Naive thymus-derived CD4-positive, alpha-beta T cell (primary cell): ENCODE results near the gene SENP8. TPM values are rescaled to one million over a fixed set of nuclear protein-coding genes. Genes with fewer than 3 reads are reported as not detected.

ENCODE experiments used
- ATAC-seq: fragments of 150-1000 bp; cut with Tn5 transposase; 2 replicates; pipeline ENCODE4 v1.10.0; 2021; ENCODE audit warnings: mild to moderate bottlenecking, moderate library complexity
- CTCF ChIA-PET: fragments of 350-600 bp; sonication (Branson Sonifier 250); formaldehyde crosslinking; loops from one replicate; lab custom pipeline; 2021; ENCODE audit warnings: antibody characterized with exemption; lab: Charles Lee
- POLR2A ChIA-PET: fragments of 350-600 bp; sonication (Branson Sonifier 250); formaldehyde crosslinking; loops from one replicate; lab custom pipeline; 2021; ENCODE audit warnings: antibody characterized with exemption, inconsistent platforms; lab: Charles Lee
- DNase-seq, 9 donors: peaks; one replicate each; pipeline versions ENCODE4 v3.0.0 to v3.0.0-alpha.2; 2020 to 2022; ENCODE audit warnings: mixed read lengths in 1 of 9
- H3K27ac ChIP-seq: one replicate; pipeline ENCODE4 v1.7.0; 2013; ENCODE audit warnings: mild to moderate bottlenecking, low read depth, low read length, moderate library complexity
- H3K27me3 ChIP-seq, 2 donors: one replicate each; pipeline ENCODE4 v1.7.0; 2013; ENCODE audit warnings: low read length in 2 of 2, mild to moderate bottlenecking in 2 of 2, moderate library complexity in 2 of 2; ENCODE audit not compliant: control insufficient read depth in 2 of 2, insufficient read depth in 2 of 2
- H3K36me3 ChIP-seq, 3 experiments: 1 replicate in 2 of 3; 2 replicates in 1 of 3; pipeline ENCODE4 v1.7.0; 2013; ENCODE audit warnings: low read length in 3 of 3, mild to moderate bottlenecking in 3 of 3, moderate library complexity in 1 of 3; ENCODE audit not compliant: insufficient read depth in 3 of 3, control insufficient read depth in 2 of 3
- H3K4me1 ChIP-seq, 2 donors: one replicate each; pipeline ENCODE4 v1.7.0; 2013; ENCODE audit warnings: low read length in 2 of 2, mild to moderate bottlenecking in 2 of 2, moderate library complexity in 1 of 2; ENCODE audit not compliant: control insufficient read depth in 2 of 2, insufficient read depth in 2 of 2
- H3K4me3 ChIP-seq: 2 replicates; pipeline ENCODE4 v1.7.0; 2013; ENCODE audit warnings: mild to moderate bottlenecking, low read length
- H3K9me3 ChIP-seq, 3 experiments: 1 replicate in 2 of 3; 2 replicates in 1 of 3; pipeline ENCODE4 v1.7.0; 2013; ENCODE audit warnings: low read length in 3 of 3; ENCODE audit not compliant: control insufficient read depth in 2 of 3
- H3K27ac Mint-ChIP-seq, 9 donors: one replicate each; pipeline ENCODE4 v1.8.0; 2020 to 2022; ENCODE audit warnings: mixed read lengths in 9 of 9, mild to moderate bottlenecking in 8 of 9, moderate library complexity in 5 of 9, inconsistent platforms in 2 of 9
- H3K27me3 Mint-ChIP-seq, 5 donors: one replicate each; pipeline ENCODE4 v1.8.0; 2021 to 2022; ENCODE audit warnings: mixed read lengths in 5 of 5, mild to moderate bottlenecking in 1 of 5
- H3K36me3 Mint-ChIP-seq, 5 donors: one replicate each; pipeline ENCODE4 v1.8.0; 2020 to 2022; ENCODE audit warnings: mixed read lengths in 5 of 5, mild to moderate bottlenecking in 3 of 5, inconsistent platforms in 1 of 5
- H3K4me1 Mint-ChIP-seq, 7 donors: one replicate each; pipeline ENCODE4 v1.8.0; 2020 to 2022; ENCODE audit warnings: mixed read lengths in 7 of 7, mild to moderate bottlenecking in 3 of 7, inconsistent platforms in 1 of 7
- H3K4me3 Mint-ChIP-seq, 10 donors: one replicate each; pipeline ENCODE4 v1.8.0; 2020 to 2022; ENCODE audit warnings: mild to moderate bottlenecking in 10 of 10, mixed read lengths in 10 of 10, moderate library complexity in 6 of 10, inconsistent platforms in 2 of 10
- H3K9me3 Mint-ChIP-seq, 11 donors: one replicate each; pipeline ENCODE4 v1.8.0; 2020 to 2022; ENCODE audit warnings: mixed read lengths in 11 of 11, mild to moderate bottlenecking in 4 of 11, inconsistent platforms in 1 of 11, moderate library complexity in 1 of 11
- intact Hi-C, 2 donors: fragments of 100-400 bp; cut with micrococcal nuclease; formaldehyde crosslinking; loops; one replicate each; pipeline ENCODE4 v1.15.1; 2023
- polyA plus RNA-seq, 2 donors: library from polyadenylated mRNA; unstranded; fragments of 300-500 nt; fragmentation: Illumina TruSeq; gene quantifications; one replicate each; pipeline ENCODE4 v1.2.3, GENCODE V29; 2021
- total RNA-seq, 6 experiments: library from RNA in 5 of 6; stranded (reverse) in 5 of 6; gene quantifications; 1 replicate in 5 of 6; 2 replicates in 1 of 6; pipeline ENCODE4 v1.2.3 and lab custom pipeline; 2021 to 2026

Gene SENP8
- total and polyA plus RNA-seq, 7 experiments from 2014 or later, result 0.34 to 1.6 (median 1.2) TPM

GRCh38 chr15:72147418-72147817 is 29.2 kb downstream of the SENP8 start:
- Histone ChIP-seq H3K27me3 (no peaks in the 10 kb centered on the region), H3K4me3 (no peak overlapping the region), H3K9me3 (no peaks in the 10 kb centered on the region), H3K4me1 (no peaks in the 10 kb centered on the region), H3K27ac (no peak overlapping the region), H3K36me3 (no peaks in the 10 kb centered on the region)
- CTCF ChIA-PET, result no interaction called here
- ATAC-seq, result no peak
- no peaks in the 10 kb centered on the region for H3K4me1 Mint-ChIP-seq
- H3K9me3 Mint-ChIP-seq, result no peaks in the 10 kb centered on the region
- POLR2A ChIA-PET, result no interaction called here
- no peak for DNase-seq
- H3K4me3 Mint-ChIP-seq, result no peak overlapping the region
- peaks cover 0 to 9% (median 9%) of the 10 kb centered on the region in 5 donors for H3K27me3 Mint-ChIP-seq
- H3K36me3 Mint-ChIP-seq, result peaks cover 0 to 7% (median 0%) of the 10 kb centered on the region in 5 donors
- H3K27ac Mint-ChIP-seq, result no peak overlapping the region
- intact Hi-C loops, result no loop called here

- H3K9me3 ChIP-seq, result no peaks in the 10 kb centered on the region
- H3K27me3 ChIP-seq, result no peaks in the 10 kb centered on the region
- Mint-ChIP-seq H3K36me3 (peaks cover 0 to 7% (median 0%) of the 10 kb centered on the region in 5 donors), H3K27ac (peak overlapping the region in 1 of 9 donors; percentile 41), H3K27me3 (peaks cover 0 to 7% (median 0%) of the 10 kb centered on the region in 5 donors), H3K9me3 (no peaks in the 10 kb centered on the region), H3K4me3 (no peak overlapping the region), H3K4me1 (peaks cover 0 to 7% (median 4%) of the 10 kb centered on the region in 7 donors)
- H3K27ac ChIP-seq, result no peak overlapping the region
- no peak overlapping the region for H3K4me3 ChIP-seq
- POLR2A ChIA-PET, result no interaction called here
- peaks cover 0 to 4% of the 10 kb centered on the region in 2 donors for H3K4me1 ChIP-seq
- intact Hi-C loops, result loop anchor here in 1 of 2 donors (10.0 kb wide), 1 partner anchor 1039 kb away; the partner anchor contains the start of gene THSD4
- CTCF ChIA-PET, result interaction anchor here (0.6 to 3.1 kb wide), 3 partner anchors 74 to 410 kb away, joined by 3 to 17 read pairs (median 4); no protein-coding TSS in a partner anchor
- ATAC-seq (no peak), DNase-seq (no peak)
- H3K36me3 ChIP-seq, result no peaks in the 10 kb centered on the region
Measured at GRCh38 chr15:72153269-72154000, 35.2 kb downstream of the SENP8 start.

- intact Hi-C loops, result loop anchor here (2.0 to 10.0 kb wide), 2 partner anchors 374 to 1040 kb away; partner anchors contain the start of gene THSD4 (in 1 of the 2)
- ChIA-PET POLR2A (no interaction called here), CTCF (interaction anchor here (1.1 to 3.1 kb wide), 2 partner anchors 373 to 411 kb away, joined by 4 to 17 read pairs; no protein-coding TSS in a partner anchor)
- Mint-ChIP-seq H3K27me3 (peaks cover 0 to 9% (median 0%) of the 10 kb centered on the region in 5 donors), H3K4me3 (no peak overlapping the region), H3K9me3 (no peaks in the 10 kb centered on the region), H3K4me1 (peaks cover 0 to 7% (median 4%) of the 10 kb centered on the region in 7 donors), H3K36me3 (peaks cover 0 to 7% (median 0%) of the 10 kb centered on the region in 5 donors), H3K27ac (peak overlapping the region in 1 of 9 donors; percentile 5)
- no peaks in the 10 kb centered on the region for H3K9me3 ChIP-seq
- peaks cover 0 to 4% of the 10 kb centered on the region in 2 donors for H3K4me1 ChIP-seq
- ATAC-seq, result no peak
- H3K27ac ChIP-seq, result no peak overlapping the region
- DNase-seq, result no peak
- H3K27me3 ChIP-seq, result no peaks in the 10 kb centered on the region
- no peak overlapping the region for H3K4me3 ChIP-seq
- no peaks in the 10 kb centered on the region for H3K36me3 ChIP-seq
Measured at GRCh38 chr15:72154316-72154715, 36.1 kb downstream of the SENP8 start.

- ChIA-PET CTCF (interaction anchor here (1.0 to 2.5 kb wide), 3 partner anchors 374 to 411 kb away, joined by 3 to 17 read pairs (median 7); no protein-coding TSS in a partner anchor), POLR2A (no interaction called here)
- Histone ChIP-seq H3K27me3 (no peaks in the 10 kb centered on the region), H3K4me3 (no peak overlapping the region), H3K4me1 (peaks cover 0 to 4% of the 10 kb centered on the region in 2 donors), H3K36me3 (no peaks in the 10 kb centered on the region), H3K9me3 (no peaks in the 10 kb centered on the region), H3K27ac (no peak overlapping the region)
- DNase-seq, result no peak
- intact Hi-C loops, result loop anchor here (2.0 to 10.0 kb wide), 3 partner anchors 353 to 1040 kb away; partner anchors contain the start of gene THSD4 (in 1 of the 2)
- Mint-ChIP-seq H3K4me3 (peak overlapping the region in 9 of 10 donors; percentile 65 to 91 (median 80)), H3K9me3 (no peaks in the 10 kb centered on the region), H3K4me1 (peaks cover 0 to 7% (median 4%) of the 10 kb centered on the region in 7 donors), H3K36me3 (peaks cover 0 to 7% (median 0%) of the 10 kb centered on the region in 5 donors), H3K27me3 (peaks cover 0 to 9% (median 0%) of the 10 kb centered on the region in 5 donors), H3K27ac (peak overlapping the region in 1 of 9 donors; percentile 3)
- ATAC-seq, result no peak
Measured at GRCh38 chr15:72155003-72155621, 36.9 kb downstream of the SENP8 start.

- H3K9me3 ChIP-seq, result no peaks in the 10 kb centered on the region
- no peaks in the 10 kb centered on the region for H3K27me3 ChIP-seq
- no peaks in the 10 kb centered on the region for H3K9me3 Mint-ChIP-seq
- intact Hi-C loops, result loop anchor here (1.0 to 10.0 kb wide), 6 partner anchors 354 to 1041 kb away; partner anchors contain the start of gene THSD4 (in 1 of the 2)
- peaks cover 0 to 4% (median 0%) of the 10 kb centered on the region in 5 donors for H3K36me3 Mint-ChIP-seq
- no peak overlapping the region for H3K27ac ChIP-seq
- peak overlapping the region; percentile 65 to 91 (median 80) for H3K4me3 Mint-ChIP-seq
- H3K27me3 Mint-ChIP-seq, result peaks cover 0 to 6% (median 0%) of the 10 kb centered on the region in 5 donors
- H3K4me1 Mint-ChIP-seq, result peaks cover 0 to 7% (median 4%) of the 10 kb centered on the region in 7 donors
- peak; percentile 43 to 77 (median 71) for DNase-seq
- peak overlapping the region; percentile 46 for H3K4me3 ChIP-seq
- peak overlapping the region in 2 of 9 donors; percentile 3 to 58 for H3K27ac Mint-ChIP-seq
- H3K36me3 ChIP-seq, result no peaks in the 10 kb centered on the region
- H3K4me1 ChIP-seq, result peaks cover 0 to 4% of the 10 kb centered on the region in 2 donors
- ChIA-PET CTCF (interaction anchor here (0.8 to 2.5 kb wide), 9 partner anchors 10 to 769 kb away, joined by 3 to 17 read pairs (median 4); no protein-coding TSS in a partner anchor), POLR2A (no interaction called here)
- peak; percentile 83 for ATAC-seq
Measured at GRCh38 chr15:72155635-72156616, 37.7 kb downstream of the SENP8 start.
